ENCODE data around the gene SAMD4A.
"Not testable (repeated sequence)": the region's sequence is repeated elsewhere in the genome, so short reads cannot be mapped to it uniquely, and the experiment has no call there.

The SAMD4A gene

GRCh38 chr14:54591866-54592265, 24.9 kb downstream of the SAMD4A start:
- DNase-seq (ENCODE audit: low spot score) = no peak

- no peak for DNase-seq (ENCODE audit: low spot score)
These were observed 26.9 kb downstream of the SAMD4A start for GRCh38 chr14:54593860-54594259.

- DNase-seq (ENCODE audit: low spot score) = no peak
These were observed 27.6 kb downstream of the SAMD4A start for GRCh38 chr14:54594537-54594936.

GRCh38 chr14:54597795-54598443, 31.0 kb downstream of the SAMD4A start:
- no peak for DNase-seq (ENCODE audit: low spot score)

GRCh38 chr14:54599966-54600716, 33.2 kb downstream of the SAMD4A start:
- no peak for DNase-seq (ENCODE audit: low spot score)

- no peak for DNase-seq (ENCODE audit: low spot score)
These were observed 33.8 kb downstream of the SAMD4A start for GRCh38 chr14:54600717-54601109.

- DNase-seq (ENCODE audit: low spot score) = no peak
These were observed 36.4 kb downstream of the SAMD4A start for GRCh38 chr14:54603362-54603761.

- no peak for DNase-seq (ENCODE audit: low spot score)
These were observed 39.2 kb downstream of the SAMD4A start for GRCh38 chr14:54606178-54606577.

GRCh38 chr14:54606631-54607133, 39.8 kb downstream of the SAMD4A start:
- no peak for DNase-seq (ENCODE audit: low spot score)

GRCh38 chr14:54609576-54609975, 42.6 kb downstream of the SAMD4A start:
- DNase-seq (ENCODE audit: low spot score) = no peak

GRCh38 chr14:54610051-54610977, 43.4 kb downstream of the SAMD4A start:
- DNase-seq (ENCODE audit: low spot score) = no peak

GRCh38 chr14:54614296-54614695, 47.4 kb downstream of the SAMD4A start:
- DNase-seq (ENCODE audit: low spot score) = no peak

- no peak for DNase-seq (ENCODE audit: low spot score)
These were observed 50.5 kb downstream of the SAMD4A start for GRCh38 chr14:54617467-54617866.

GRCh38 chr14:54621686-54622085, 54.8 kb downstream of the SAMD4A start:
- DNase-seq (ENCODE audit: low spot score) = no peak

- DNase-seq (ENCODE audit: low spot score) = no peak
These were observed 55.4 kb downstream of the SAMD4A start for GRCh38 chr14:54622192-54622958.

GRCh38 chr14:54623279-54624004, 56.5 kb downstream of the SAMD4A start:
- no peak for DNase-seq (ENCODE audit: low spot score)

GRCh38 chr14:54624005-54624358, 57.1 kb downstream of the SAMD4A start:
- not testable (repeated sequence) for DNase-seq (ENCODE audit: low spot score)

- DNase-seq (ENCODE audit: low spot score) = no peak
These were observed 58.2 kb downstream of the SAMD4A start for GRCh38 chr14:54625112-54625511.

- DNase-seq (ENCODE audit: low spot score) = no peak
These were observed 60.3 kb downstream of the SAMD4A start for GRCh38 chr14:54627219-54627539.

GRCh38 chr14:54627540-54628363, 60.8 kb downstream of the SAMD4A start:
- DNase-seq (ENCODE audit: low spot score) = no peak
